ENCODE measurements around the gene FBXW10. TPM values are rescaled to one million over a fixed set of nuclear protein-coding genes. Genes with fewer than 3 reads are reported as not detected.
A peak's percentile ranks its signal among the peaks of the same experiment; 100 is the strongest.
"Not testable (repeated sequence)": the region's sequence is repeated elsewhere in the genome, so short reads cannot be mapped to it uniquely, and the experiment has no call there.

The FBXW10 gene
- total and polyA plus RNA-seq, 2 of the 4 experiments (the other 2 are of a cell fraction): not detected

DNA sequence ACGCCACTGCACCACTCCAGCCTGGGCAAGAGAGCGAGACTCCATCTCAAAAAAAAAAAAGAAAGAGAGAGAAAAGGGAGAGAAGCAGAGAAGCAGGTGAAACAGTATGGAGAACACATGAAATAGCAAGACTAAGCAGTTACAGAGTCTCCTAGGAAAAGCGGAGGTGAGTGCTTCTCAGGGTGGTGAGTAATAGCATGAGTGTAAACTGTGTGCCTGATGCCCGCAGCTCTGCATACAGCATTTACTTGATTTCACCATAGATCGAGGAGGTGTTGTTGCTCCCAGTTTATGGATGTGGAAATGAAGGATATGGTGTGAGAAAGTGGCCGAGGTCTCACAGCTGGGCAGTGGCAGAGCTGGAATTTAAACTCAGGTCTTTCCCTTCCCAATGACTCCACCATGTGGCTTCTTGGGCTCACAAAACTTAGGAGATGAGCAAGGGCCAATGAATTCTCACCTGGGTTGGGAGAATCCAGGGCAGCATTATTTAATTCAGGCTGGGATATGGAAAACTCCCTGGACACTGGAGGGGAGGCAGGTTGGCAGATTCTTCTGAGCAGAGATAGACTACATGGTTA is 10.1 kb downstream of the FBXW10 start:
- H3K4me3 ChIP-seq (ENCODE audit: insufficient read depth, low read depth, low read length); H3K79me1 ChIP-seq (ENCODE audit: low read depth in 1 of 2, low read length in 2 of 2); H2AK9ac ChIP-seq (replicated peaks; ENCODE audit: low read depth, low read length, poor library complexity); H3K9me3 ChIP-seq (ENCODE audit: control insufficient read depth, insufficient read depth, low read length); H2BK5ac ChIP-seq (ENCODE audit: low read depth, low read length, poor library complexity, severe bottlenecking); H4K5ac ChIP-seq (ENCODE audit: low read depth, low read length); H2BK20ac ChIP-seq (ENCODE audit: low read depth, low read length); H2BK120ac ChIP-seq (ENCODE audit: low read depth, low read length); H3K9me1 ChIP-seq (ENCODE audit: insufficient read depth, low read length); BruUV-seq (replicated peaks); H3K18ac ChIP-seq (ENCODE audit: low read depth, low read length); H3K4me2 ChIP-seq (ENCODE audit: low read depth, low read length); H3K36me3 ChIP-seq (ENCODE audit: control insufficient read depth, insufficient read depth, low read length); H2BK15ac ChIP-seq (ENCODE audit: low read depth, low read length); dilution Hi-C loops (cut with HindIII; ENCODE audit: low sequenced_read_pairs, unreplicated experiment); H2AFZ ChIP-seq (replicated peaks; ENCODE audit: low read length, poor library complexity); H3K27me3 ChIP-seq (ENCODE audit: control insufficient read depth, insufficient read depth, low read length); H3K4ac ChIP-seq (ENCODE audit: low read depth, low read length); H3K14ac ChIP-seq (replicated peaks; ENCODE audit: low read depth, low read length); CTCF ChIA-PET; H3K9ac ChIP-seq (ENCODE audit: low read depth, low read length); intact Hi-C loops (cut with micrococcal nuclease); POLR2A ChIA-PET (ENCODE audit: unreplicated experiment); in situ Hi-C loops (cut with MboI; ENCODE audit: low sequenced_read_pairs); H4K20me1 ChIP-seq (ENCODE audit: insufficient read depth, low read length); H3K23ac ChIP-seq (ENCODE audit: low read depth, low read length); H4K8ac ChIP-seq (ENCODE audit: low read depth in 2 of 2, low read length in 2 of 2); H3K27ac ChIP-seq (ENCODE audit: insufficient read depth, low read length); H2AK5ac ChIP-seq (ENCODE audit: low read depth, low read length); H4K91ac ChIP-seq (ENCODE audit: insufficient read depth, low read depth, low read length); H3K56ac ChIP-seq (ENCODE audit: extremely low read depth, insufficient read depth, low read length); H3K4me1 ChIP-seq (ENCODE audit: control insufficient read depth, insufficient read depth, low read length): not testable (repeated sequence)
- WGBS, 2 experiments (ENCODE audit: extremely low coverage in 2 of 2, insufficient read length in 1 of 2): 100% methylated on average over 1 of the region's 6 CpGs; no CpG with 5 or more reads in 1 of the 2 experiments
- ATAC-seq (ENCODE audit: low read depth) (peak; percentile 60), DNase-seq (peak; percentile 11)

DNA sequence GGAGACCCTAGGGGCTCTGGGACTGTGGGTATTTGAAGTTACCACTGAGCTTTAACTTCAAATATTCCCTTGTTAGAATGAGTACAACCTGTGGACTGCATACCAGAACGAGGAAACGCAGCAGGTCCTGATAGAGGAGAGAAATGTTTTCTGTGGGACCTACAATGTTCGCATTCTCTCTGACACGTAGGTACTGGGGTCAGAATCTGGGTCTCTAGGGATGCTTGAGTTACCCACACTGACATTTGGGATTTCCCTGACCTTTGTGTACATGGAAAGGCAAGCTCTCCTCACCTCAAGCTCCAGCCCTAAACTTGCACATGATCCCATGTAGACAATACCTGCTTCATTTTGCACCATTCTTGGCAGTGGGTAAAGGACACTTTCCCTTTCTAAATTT is 12.1 kb downstream of the FBXW10 start:
- H3K27ac ChIP-seq (ENCODE audit: insufficient read depth, low read length); DNase-seq; dilution Hi-C loops (cut with HindIII; ENCODE audit: low sequenced_read_pairs, unreplicated experiment); H3K23ac ChIP-seq (ENCODE audit: low read depth, low read length); H3K79me1 ChIP-seq (ENCODE audit: low read depth in 1 of 2, low read length in 2 of 2); H2AK9ac ChIP-seq (replicated peaks; ENCODE audit: low read depth, low read length, poor library complexity); H2AFZ ChIP-seq (replicated peaks; ENCODE audit: low read length, poor library complexity); H4K8ac ChIP-seq (ENCODE audit: low read depth in 2 of 2, low read length in 2 of 2); H3K9ac ChIP-seq (ENCODE audit: low read depth, low read length); H3K4me2 ChIP-seq (ENCODE audit: low read depth, low read length); ATAC-seq (ENCODE audit: low read depth); H3K27me3 ChIP-seq (ENCODE audit: control insufficient read depth, insufficient read depth, low read length); BruUV-seq (replicated peaks); H2BK5ac ChIP-seq (ENCODE audit: low read depth, low read length, poor library complexity, severe bottlenecking); H3K36me3 ChIP-seq (ENCODE audit: control insufficient read depth, insufficient read depth, low read length); H3K4me3 ChIP-seq (ENCODE audit: insufficient read depth, low read depth, low read length); H2BK20ac ChIP-seq (ENCODE audit: low read depth, low read length); H3K4ac ChIP-seq (ENCODE audit: low read depth, low read length); POLR2A ChIA-PET (ENCODE audit: unreplicated experiment); in situ Hi-C loops (cut with MboI; ENCODE audit: low sequenced_read_pairs); H3K56ac ChIP-seq (ENCODE audit: extremely low read depth, insufficient read depth, low read length); CTCF ChIA-PET; H4K20me1 ChIP-seq (ENCODE audit: insufficient read depth, low read length); H2BK120ac ChIP-seq (ENCODE audit: low read depth, low read length); H4K5ac ChIP-seq (ENCODE audit: low read depth, low read length); H3K18ac ChIP-seq (ENCODE audit: low read depth, low read length); H3K9me1 ChIP-seq (ENCODE audit: insufficient read depth, low read length); H4K91ac ChIP-seq (ENCODE audit: insufficient read depth, low read depth, low read length); H2AK5ac ChIP-seq (ENCODE audit: low read depth, low read length); H2BK15ac ChIP-seq (ENCODE audit: low read depth, low read length); H3K4me1 ChIP-seq (ENCODE audit: control insufficient read depth, insufficient read depth, low read length); H3K9me3 ChIP-seq (ENCODE audit: control insufficient read depth, insufficient read depth, low read length); intact Hi-C loops (cut with micrococcal nuclease); H3K14ac ChIP-seq (replicated peaks; ENCODE audit: low read depth, low read length): not testable (repeated sequence)
- WGBS, 2 experiments (ENCODE audit: extremely low coverage in 2 of 2, insufficient read length in 1 of 2): no CpG with 5 or more reads among the region's 4 CpGs

Data from IMR-90 (cell line).